Upper lobe of left lung (tissue), 6 donors: Measurements from ENCODE around the gene CFAP57. TPM values are rescaled to one million over a fixed set of nuclear protein-coding genes. Genes with fewer than 3 reads are reported as not detected.
"Not testable (repeated sequence)": the region's sequence is repeated elsewhere in the genome, so short reads cannot be mapped to it uniquely, and the experiment has no call there.

Experiments
- ATAC-seq, 2 donors: fragments of 200-7000 bp; cut with Tn5 transposase; one replicate each; pipeline ENCODE4 v1.9.1; 2022; ENCODE audit warnings: mild to moderate bottlenecking in 2 of 2, moderate library complexity in 2 of 2; ENCODE audit not compliant: low FRiP score in 2 of 2
- DNase-seq, 2 donors: peaks; one replicate each; pipeline ENCODE4 v3.0.0-alpha.2; 2019 to 2020
- H3K27ac ChIP-seq, 4 donors: fragments of 200-600 bp; sonication (generic); one replicate each; pipeline ENCODE4 v1.5.1; 2016 to 2019
- H3K27me3 ChIP-seq, 4 donors: fragments of 200-600 bp; sonication (generic); one replicate each; pipeline ENCODE4 v1.5.1; 2017 to 2019
- H3K36me3 ChIP-seq, 4 donors: fragments of 200-600 bp; sonication (generic); one replicate each; pipeline ENCODE4 v1.5.1; 2016 to 2019
- H3K4me1 ChIP-seq, 4 donors: fragments of 200-600 bp; sonication (generic); one replicate each; pipeline ENCODE4 v1.5.1; 2018 to 2019
- H3K4me3 ChIP-seq, 4 donors: fragments of 200-600 bp; sonication (generic); one replicate each; pipeline ENCODE4 v1.5.1; 2017 to 2019; ENCODE audit warnings: mild to moderate bottlenecking in 2 of 4, moderate library complexity in 1 of 4
- H3K9me3 ChIP-seq, 4 donors: fragments of 200-600 bp; sonication (generic); one replicate each; pipeline ENCODE4 v1.5.1; 2018 to 2019
- EP300 ChIP-seq, 4 donors: sonication (generic); formaldehyde crosslinking; IDR thresholded peaks; one replicate each; pipeline ENCODE4 v1.5.1; 2017; ENCODE audit warnings: antibody characterized with exemption in 4 of 4, control low read depth in 2 of 4
- POLR2A ChIP-seq, 4 donors: fragments of 450-650 bp; IDR thresholded peaks; one replicate each; pipeline ENCODE4 v1.5.1; 2016 to 2017; ENCODE audit warnings: antibody characterized with exemption in 4 of 4, mild to moderate bottlenecking in 2 of 4
- POLR2AphosphoS5 ChIP-seq, 2 donors: sonication (generic); formaldehyde crosslinking; IDR thresholded peaks; one replicate each; pipeline ENCODE4 v1.5.1; 2017; ENCODE audit warnings: antibody characterized with exemption in 2 of 2
- WGBS, 2 donors: methylation state at CpG; one replicate each; pipeline ENCODE4 v1.1.5; 2017 to 2018; 5-methylcytosine and 5-hydroxymethylcytosine counted together
- total RNA-seq, 6 donors: library from RNA; depleted of rRNA in 4 of 6; stranded (reverse); fragments of >200 nt in 4 of 6; gene quantifications; one replicate each; pipeline versions ENCODE4 v1.1.0 to v1.2.1, GENCODE V29; 2016 to 2021
- TF ChIP-seq, protein P1 (sequence below), 6 experiments: fragments of 450-650 bp in 4 of 6; fragments of 200-600 bp in 2 of 6; sonication (generic) in 2 of 6; IDR thresholded peaks; one replicate each; pipeline ENCODE4 v1.5.1; 2016 to 2019; ENCODE audit warnings: antibody characterized with exemption in 6 of 6
- donor health status: DM: no; HTN: no; CAD: no; lungs with moderate emphysema.
- donor health status: DM: no; HTN: yes; CAD: no; lungs with severe emphysema.

Gene CFAP57
- total RNA-seq, 6 donors from 2014 or later: 0.37 to 23.1 (median 3.7) TPM

- ATAC-seq: no peak
- Histone ChIP-seq H3K4me3 (no peak overlapping the region), H3K27me3 (no peaks in the 10 kb centered on the region), H3K36me3 (no peaks in the 10 kb centered on the region), H3K4me1 (peaks cover 0 to 4% (median 0%) of the 10 kb centered on the region in 4 donors), H3K9me3 (no peaks in the 10 kb centered on the region), H3K27ac (peak overlapping the region in 1 of 4 donors; percentile 31)
- DNase-seq: no peak
- WGBS, 2 donors: 22 to 39% methylated on average over 1 of the region's 1 CpG
- TF ChIP-seq POLR2A (IDR thresholded peaks at IDR 0.05): no peak
- no peak for TF ChIP-seq POLR2AphosphoS5 (IDR thresholded peaks at IDR 0.05)
- TF ChIP-seq, protein P1, sequence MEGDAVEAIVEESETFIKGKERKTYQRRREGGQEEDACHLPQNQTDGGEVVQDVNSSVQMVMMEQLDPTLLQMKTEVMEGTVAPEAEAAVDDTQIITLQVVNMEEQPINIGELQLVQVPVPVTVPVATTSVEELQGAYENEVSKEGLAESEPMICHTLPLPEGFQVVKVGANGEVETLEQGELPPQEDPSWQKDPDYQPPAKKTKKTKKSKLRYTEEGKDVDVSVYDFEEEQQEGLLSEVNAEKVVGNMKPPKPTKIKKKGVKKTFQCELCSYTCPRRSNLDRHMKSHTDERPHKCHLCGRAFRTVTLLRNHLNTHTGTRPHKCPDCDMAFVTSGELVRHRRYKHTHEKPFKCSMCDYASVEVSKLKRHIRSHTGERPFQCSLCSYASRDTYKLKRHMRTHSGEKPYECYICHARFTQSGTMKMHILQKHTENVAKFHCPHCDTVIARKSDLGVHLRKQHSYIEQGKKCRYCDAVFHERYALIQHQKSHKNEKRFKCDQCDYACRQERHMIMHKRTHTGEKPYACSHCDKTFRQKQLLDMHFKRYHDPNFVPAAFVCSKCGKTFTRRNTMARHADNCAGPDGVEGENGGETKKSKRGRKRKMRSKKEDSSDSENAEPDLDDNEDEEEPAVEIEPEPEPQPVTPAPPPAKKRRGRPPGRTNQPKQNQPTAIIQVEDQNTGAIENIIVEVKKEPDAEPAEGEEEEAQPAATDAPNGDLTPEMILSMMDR (IDR thresholded peaks at IDR 0.05): no peak
- no peak for TF ChIP-seq EP300 (IDR thresholded peaks at IDR 0.05)
These were observed 38.1 kb upstream of the CFAP57 start for GRCh38 chr1:43134068-43134467.

- Histone ChIP-seq H3K9me3 (no peaks in the 10 kb centered on the region), H3K27me3 (no peaks in the 10 kb centered on the region), H3K4me3 (no peak overlapping the region), H3K4me1 (peaks cover 0 to 4% (median 0%) of the 10 kb centered on the region in 4 donors), H3K27ac (no peak overlapping the region), H3K36me3 (no peaks in the 10 kb centered on the region)
- TF ChIP-seq, protein P1 (IDR thresholded peaks at IDR 0.05): no peak
- TF ChIP-seq POLR2AphosphoS5 (IDR thresholded peaks at IDR 0.05): no peak
- TF ChIP-seq EP300 (IDR thresholded peaks at IDR 0.05): no peak
- TF ChIP-seq POLR2A (IDR thresholded peaks at IDR 0.05): no peak
- DNase-seq (no peak), ATAC-seq (no peak)
These were observed 37.5 kb upstream of the CFAP57 start for GRCh38 chr1:43134640-43135039.

DNA sequence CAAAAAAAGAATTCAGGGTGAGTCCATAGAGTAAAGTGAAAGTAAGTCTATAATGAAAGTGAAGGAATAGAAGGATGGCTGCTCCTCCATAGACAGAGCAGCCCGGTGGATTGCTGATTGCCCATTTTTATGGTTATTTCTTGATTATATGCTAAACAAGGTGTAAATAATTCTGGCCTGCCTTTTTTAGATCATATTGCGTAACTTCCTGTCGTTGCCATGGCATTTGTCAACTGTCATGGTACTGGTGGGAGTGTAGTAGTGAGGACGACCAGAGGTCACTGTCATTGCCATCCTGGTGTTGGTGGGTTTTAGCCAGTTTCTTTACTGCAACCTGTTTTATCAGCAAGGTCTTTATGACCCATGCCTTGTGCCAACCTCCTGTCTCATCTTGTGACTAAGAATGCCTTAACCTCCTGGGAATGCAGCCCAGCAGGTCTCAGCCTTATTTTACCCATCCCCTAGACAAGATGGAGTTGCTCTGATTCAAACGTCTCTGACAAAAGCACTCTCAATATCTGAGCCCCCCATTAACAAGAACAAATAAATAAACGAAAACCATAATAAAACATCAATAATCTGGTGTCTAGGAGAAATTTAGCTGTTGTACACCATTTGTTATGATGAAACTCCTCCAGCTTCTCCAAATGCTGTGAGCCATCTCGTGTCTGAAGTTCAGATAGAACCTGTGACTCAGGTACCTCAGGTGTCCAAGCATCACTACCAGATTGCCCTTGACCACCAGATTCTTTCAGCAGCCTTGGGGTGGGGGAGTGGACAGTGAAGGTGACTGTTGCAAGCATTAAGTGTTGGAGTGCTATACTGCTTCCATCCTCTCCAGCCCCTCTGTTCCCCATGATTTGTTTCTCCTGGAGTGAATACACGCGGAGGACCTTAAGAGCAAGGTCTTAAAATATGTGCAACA, 36.0 kb upstream of the CFAP57 start:
- H3K36me3 ChIP-seq: no peaks in the 10 kb centered on the region
- DNase-seq (no peak), ATAC-seq (no peak)
- WGBS, 2 donors: 72 to 82% methylated on average over 9 of the region's 9 CpGs
- no peaks in the 10 kb centered on the region for H3K9me3 ChIP-seq
- H3K27me3 ChIP-seq: no peaks in the 10 kb centered on the region
- peaks cover 0 to 4% (median 0%) of the 10 kb centered on the region in 4 donors for H3K4me1 ChIP-seq
- TF ChIP-seq POLR2A (IDR thresholded peaks at IDR 0.05): no peak
- no peak for TF ChIP-seq EP300 (IDR thresholded peaks at IDR 0.05)
- TF ChIP-seq, protein P1 (IDR thresholded peaks at IDR 0.05): no peak
- TF ChIP-seq POLR2AphosphoS5 (IDR thresholded peaks at IDR 0.05): no peak
- H3K4me3 ChIP-seq: no peak overlapping the region
- H3K27ac ChIP-seq: no peak overlapping the region

DNA sequence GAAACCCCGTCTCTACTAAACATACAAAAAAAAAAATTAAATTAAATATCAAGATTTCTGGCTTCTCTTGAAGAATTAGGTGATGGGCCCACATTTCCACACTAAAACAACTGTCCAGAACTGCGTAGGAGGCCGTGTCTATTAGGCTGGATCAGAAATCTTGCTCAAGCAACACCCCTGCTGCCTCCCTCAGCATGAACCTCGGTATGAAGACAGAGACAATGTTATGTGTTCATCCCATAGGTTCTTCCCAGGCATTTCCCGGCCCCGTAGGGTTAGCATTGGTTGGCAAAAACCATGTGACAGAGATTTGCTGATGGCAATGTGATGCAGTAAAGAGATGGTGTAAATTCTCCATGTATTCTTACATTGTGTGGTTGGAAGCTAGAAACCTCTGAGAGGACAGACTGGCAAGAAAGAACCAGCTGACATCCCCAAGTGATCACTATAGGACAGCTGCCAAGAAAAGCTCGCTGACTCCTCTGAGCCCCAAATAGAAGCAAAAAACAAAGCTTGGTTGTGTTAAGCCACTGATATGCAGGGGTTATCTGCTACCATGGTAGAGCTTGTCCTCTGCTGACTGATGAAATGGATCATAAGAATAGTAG, 34.6 kb upstream of the CFAP57 start:
- Histone ChIP-seq H3K4me3 (no peak overlapping the region), H3K36me3 (no peaks in the 10 kb centered on the region), H3K27ac (no peak overlapping the region), H3K4me1 (peaks cover 0 to 4% (median 0%) of the 10 kb centered on the region in 4 donors), H3K9me3 (no peaks in the 10 kb centered on the region), H3K27me3 (no peaks in the 10 kb centered on the region)
- WGBS, 2 donors: 74 to 90% methylated on average over 7 of the region's 7 CpGs
- DNase-seq (no peak), ATAC-seq (no peak)
- TF ChIP-seq POLR2A (IDR thresholded peaks at IDR 0.05) (no peak), POLR2AphosphoS5 (IDR thresholded peaks at IDR 0.05) (no peak)

DNA sequence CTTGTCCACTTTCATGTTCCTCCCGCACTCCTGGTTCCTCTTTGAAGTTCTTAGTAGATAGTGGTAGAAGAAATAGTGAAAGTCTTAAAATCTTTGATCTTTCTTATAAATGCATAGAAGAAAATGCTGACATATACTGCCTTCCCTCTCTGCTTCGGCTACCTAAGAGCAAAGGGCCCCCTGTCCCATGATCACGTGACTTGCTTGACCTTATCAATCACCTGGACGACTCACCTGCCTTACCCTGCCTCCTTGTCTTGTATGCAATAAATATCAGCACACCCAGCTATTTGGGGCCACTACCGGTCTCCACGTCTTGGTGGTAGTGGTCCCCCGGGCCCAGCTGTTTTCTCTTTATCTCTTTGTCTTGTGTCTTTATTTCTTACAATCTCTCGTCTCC, 32.8 kb upstream of the CFAP57 start:
- H3K4me1 ChIP-seq, ATAC-seq, DNase-seq, H3K9me3 ChIP-seq, H3K27ac ChIP-seq, H3K36me3 ChIP-seq, H3K4me3 ChIP-seq, H3K27me3 ChIP-seq: not testable (repeated sequence)
- WGBS, 2 donors: 87 to 91% methylated on average over 8 of the region's 8 CpGs
